ENCODE results near the gene ACKR1.
A peak's percentile ranks its signal among the peaks of the same experiment; 100 is the strongest.

Gene ACKR1

GRCh38 chr1:159187033-159187432, 17.6 kb upstream of the ACKR1 start:
- FAIRE-seq = no peak
- DNase-seq (ENCODE audit: low spot score) = no peak

GRCh38 chr1:159187647-159188374, 16.9 kb upstream of the ACKR1 start:
- FAIRE-seq (no peak), DNase-seq (ENCODE audit: low spot score) (no peak)

- DNase-seq (ENCODE audit: low spot score) = no peak
- no peak for FAIRE-seq
Observed at GRCh38 chr1:159188375-159188788, 16.3 kb upstream of the ACKR1 start.

GRCh38 chr1:159190441-159190840, 14.2 kb upstream of the ACKR1 start:
- no peak for FAIRE-seq

GRCh38 chr1:159196543-159196942, 8.1 kb upstream of the ACKR1 start:
- DNase-seq (ENCODE audit: low spot score) = no peak
- FAIRE-seq = no peak

More at GRCh38 chr1:159190441-159190840, 14.2 kb upstream of the ACKR1 start:
- no peak for DNase-seq (ENCODE audit: low spot score)

GRCh38 chr1:159197561-159198557, 6.8 kb upstream of the ACKR1 start:
- peak; percentile 70 for DNase-seq (ENCODE audit: low spot score)
- FAIRE-seq = peak; percentile 42

GRCh38 chr1:159199901-159200300, 4.8 kb upstream of the ACKR1 start:
- FAIRE-seq (no peak), DNase-seq (ENCODE audit: low spot score) (no peak)

GRCh38 chr1:159200769-159201168, 3.9 kb upstream of the ACKR1 start:
- FAIRE-seq (no peak), DNase-seq (ENCODE audit: low spot score) (no peak)

- no peak for DNase-seq (ENCODE audit: low spot score)
- no peak for FAIRE-seq
Observed at GRCh38 chr1:159201642-159202041, 3.0 kb upstream of the ACKR1 start.

GRCh38 chr1:159203610-159204009, 1.1 kb upstream of the ACKR1 start:
- FAIRE-seq (no peak), DNase-seq (ENCODE audit: low spot score) (no peak)

- DNase-seq (ENCODE audit: low spot score) (no peak), FAIRE-seq (no peak)
Observed at GRCh38 chr1:159205225-159205624, 550 bp downstream of the ACKR1 start.

GRCh38 chr1:159206110-159206509, 1.4 kb downstream of the ACKR1 start:
- FAIRE-seq = no peak
- DNase-seq (ENCODE audit: low spot score) = no peak

GRCh38 chr1:159207080-159207479, 2.4 kb downstream of the ACKR1 start:
- DNase-seq (ENCODE audit: low spot score) = no peak
- FAIRE-seq = no peak

GRCh38 chr1:159207774-159208173, 3.1 kb downstream of the ACKR1 start:
- FAIRE-seq (no peak), DNase-seq (ENCODE audit: low spot score) (no peak)

GRCh38 chr1:159208175-159208825, 3.6 kb downstream of the ACKR1 start:
- DNase-seq (ENCODE audit: low spot score) (no peak), FAIRE-seq (no peak)

- DNase-seq (ENCODE audit: low spot score) = no peak
- no peak for FAIRE-seq
Observed at GRCh38 chr1:159209061-159209460, 4.4 kb downstream of the ACKR1 start.

- FAIRE-seq (no peak), DNase-seq (ENCODE audit: low spot score) (peak; percentile 62)
Observed at GRCh38 chr1:159211331-159212136, 6.9 kb downstream of the ACKR1 start.

- DNase-seq (ENCODE audit: low spot score) = no peak
- no peak for FAIRE-seq
Observed at GRCh38 chr1:159212596-159212995, 7.9 kb downstream of the ACKR1 start.

- DNase-seq (ENCODE audit: low spot score) = peak; percentile 70
- no peak for FAIRE-seq
Observed at GRCh38 chr1:159214149-159214760, 9.6 kb downstream of the ACKR1 start.
